Skeletal muscle tissue (tissue), 4 donors: ENCODE measurements around the gene NCKAP5. TPM values are rescaled to one million over a fixed set of nuclear protein-coding genes. Genes with fewer than 3 reads are reported as not detected.

ENCODE experiments used
- H3K27ac ChIP-seq: one replicate; pipeline ENCODE4 v1.7.0; 2013; ENCODE audit warnings: mild to moderate bottlenecking, low read depth, low read length, inconsistent platforms
- H3K27me3 ChIP-seq, 3 donors: one replicate each; pipeline ENCODE4 v1.7.0; 2013; ENCODE audit warnings: low read length in 3 of 3; ENCODE audit not compliant: control insufficient read depth in 3 of 3, insufficient read depth in 3 of 3
- H3K36me3 ChIP-seq, 3 donors: one replicate each; pipeline ENCODE4 v1.7.0; 2013; ENCODE audit warnings: low read length in 3 of 3; ENCODE audit not compliant: control insufficient read depth in 3 of 3, insufficient read depth in 3 of 3
- H3K4me1 ChIP-seq, 3 donors: one replicate each; pipeline ENCODE4 v1.7.0; 2013; ENCODE audit warnings: low read length in 3 of 3, mild to moderate bottlenecking in 3 of 3; ENCODE audit not compliant: control insufficient read depth in 3 of 3, insufficient read depth in 3 of 3
- H3K4me3 ChIP-seq, 3 donors: one replicate each; pipeline ENCODE4 v1.7.0; 2013; ENCODE audit warnings: low read length in 3 of 3
- H3K9ac ChIP-seq, 3 donors: one replicate each; pipeline ENCODE4 v1.7.0; 2013; ENCODE audit warnings: low read length in 3 of 3, mild to moderate bottlenecking in 3 of 3, moderate library complexity in 2 of 3, low read depth in 1 of 3
- H3K9me3 ChIP-seq, 3 donors: one replicate each; pipeline ENCODE4 v1.7.0; 2013; ENCODE audit warnings: low read length in 3 of 3; ENCODE audit not compliant: control insufficient read depth in 3 of 3
- total RNA-seq: library from RNA; depleted of rRNA; stranded (reverse); fragments of >200 nt; gene quantifications from one replicate; pipeline ENCODE4 v1.2.3, GENCODE V29; 2014
- donor health status: Osteomylitis.

The NCKAP5 gene
- total RNA-seq, 1 donor from 2014 or later = 5.7 TPM

GRCh38 chr2:133123904-133124303, 444.4 kb downstream of the NCKAP5 start:
- Histone ChIP-seq H3K36me3 (no peaks in the 10 kb centered on the region), H3K9me3 (no peaks in the 10 kb centered on the region), H3K27ac (no peak overlapping the region), H3K9ac (no peak overlapping the region), H3K4me1 (no peaks in the 10 kb centered on the region), H3K4me3 (no peak overlapping the region), H3K27me3 (no peaks in the 10 kb centered on the region)

GRCh38 chr2:133123393-133123792, 444.9 kb downstream of the NCKAP5 start:
- Histone ChIP-seq H3K4me3 (no peak overlapping the region), H3K27ac (no peak overlapping the region), H3K9me3 (no peaks in the 10 kb centered on the region), H3K4me1 (no peaks in the 10 kb centered on the region), H3K27me3 (no peaks in the 10 kb centered on the region), H3K36me3 (no peaks in the 10 kb centered on the region), H3K9ac (no peak overlapping the region)

GRCh38 chr2:133122529-133122928, 445.7 kb downstream of the NCKAP5 start:
- Histone ChIP-seq H3K27ac (no peak overlapping the region), H3K9ac (no peak overlapping the region), H3K4me1 (no peaks in the 10 kb centered on the region), H3K36me3 (no peaks in the 10 kb centered on the region), H3K9me3 (no peaks in the 10 kb centered on the region), H3K27me3 (no peaks in the 10 kb centered on the region), H3K4me3 (no peak overlapping the region)

- H3K36me3 ChIP-seq = no peaks in the 10 kb centered on the region
- no peaks in the 10 kb centered on the region for H3K4me1 ChIP-seq
- no peaks in the 10 kb centered on the region for H3K9me3 ChIP-seq
- no peaks in the 10 kb centered on the region for H3K27me3 ChIP-seq
- H3K9ac ChIP-seq = no peak overlapping the region
- no peak overlapping the region for H3K27ac ChIP-seq
- no peak overlapping the region for H3K4me3 ChIP-seq
These were observed 448.0 kb downstream of the NCKAP5 start for GRCh38 chr2:133120310-133120709.

- Histone ChIP-seq H3K27ac (no peak overlapping the region), H3K9ac (no peak overlapping the region), H3K4me1 (no peaks in the 10 kb centered on the region), H3K27me3 (no peaks in the 10 kb centered on the region), H3K4me3 (no peak overlapping the region), H3K9me3 (peaks cover 0 to 4% (median 0%) of the 10 kb centered on the region in 3 donors), H3K36me3 (no peaks in the 10 kb centered on the region)
These were observed 458.1 kb downstream of the NCKAP5 start for GRCh38 chr2:133110201-133110600.

- H3K4me1 ChIP-seq = no peaks in the 10 kb centered on the region
These were observed 458.5 kb downstream of the NCKAP5 start for GRCh38 chr2:133109772-133110171.

GRCh38 chr2:133107058-133107815, 461.0 kb downstream of the NCKAP5 start:
- H3K4me1 ChIP-seq = no peaks in the 10 kb centered on the region
- H3K9ac ChIP-seq = no peak overlapping the region
- H3K27me3 ChIP-seq = no peaks in the 10 kb centered on the region
- no peaks in the 10 kb centered on the region for H3K9me3 ChIP-seq
- H3K27ac ChIP-seq = no peak overlapping the region
- H3K4me3 ChIP-seq = no peak overlapping the region
- no peaks in the 10 kb centered on the region for H3K36me3 ChIP-seq

More at GRCh38 chr2:133109772-133110171, 458.5 kb downstream of the NCKAP5 start:
- Histone ChIP-seq H3K4me3 (no peak overlapping the region), H3K9me3 (peaks cover 0 to 4% (median 0%) of the 10 kb centered on the region in 3 donors), H3K9ac (no peak overlapping the region), H3K36me3 (no peaks in the 10 kb centered on the region), H3K27me3 (no peaks in the 10 kb centered on the region), H3K27ac (no peak overlapping the region)

- Histone ChIP-seq H3K9me3 (no peaks in the 10 kb centered on the region), H3K27me3 (no peaks in the 10 kb centered on the region), H3K4me1 (no peaks in the 10 kb centered on the region), H3K4me3 (no peak overlapping the region), H3K27ac (no peak overlapping the region), H3K36me3 (no peaks in the 10 kb centered on the region), H3K9ac (no peak overlapping the region)
These were observed 463.4 kb downstream of the NCKAP5 start for GRCh38 chr2:133104871-133105270.

- Histone ChIP-seq H3K27me3 (no peaks in the 10 kb centered on the region), H3K4me3 (no peak overlapping the region), H3K4me1 (no peaks in the 10 kb centered on the region), H3K27ac (no peak overlapping the region), H3K36me3 (no peaks in the 10 kb centered on the region), H3K9ac (no peak overlapping the region), H3K9me3 (no peaks in the 10 kb centered on the region)
These were observed 469.5 kb downstream of the NCKAP5 start for GRCh38 chr2:133098787-133099186.

GRCh38 chr2:133097666-133098065, 470.6 kb downstream of the NCKAP5 start:
- Histone ChIP-seq H3K4me3 (no peak overlapping the region), H3K4me1 (no peaks in the 10 kb centered on the region), H3K36me3 (no peaks in the 10 kb centered on the region), H3K27me3 (no peaks in the 10 kb centered on the region), H3K9me3 (no peaks in the 10 kb centered on the region), H3K27ac (no peak overlapping the region), H3K9ac (no peak overlapping the region)
